Neural progenitor cell (in vitro differentiated cells): ENCODE measurements around the gene TIMP2. TPM values are rescaled to one million over a fixed set of nuclear protein-coding genes. Genes with fewer than 3 reads are reported as not detected.
A peak's percentile ranks its signal among the peaks of the same experiment; 100 is the strongest.
"Not testable (repeated sequence)": the region's sequence is repeated elsewhere in the genome, so short reads cannot be mapped to it uniquely, and the experiment has no call there.

Experiments
- DNase-seq: peaks from one replicate; pipeline ENCODE4 v3.0.0-alpha.2; 2016; ENCODE audit warnings: low spot score
- H2AFZ ChIP-seq: fragments of 200-600 bp; sonication (generic); replicated peaks from 2 replicates; pipeline ENCODE4 v1.6.1; 2016; ENCODE audit warnings: antibody characterized with exemption
- H3F3A ChIP-seq: fragments of 200-600 bp; sonication (generic); 2 replicates; pipeline ENCODE4 v1.6.1; 2016; ENCODE audit warnings: antibody characterized with exemption, low read depth
- H3K27ac ChIP-seq: fragments of 200-600 bp; sonication (generic); 2 replicates; pipeline ENCODE4 v1.5.1; 2016; ENCODE audit warnings: mild to moderate bottlenecking
- H3K27me3 ChIP-seq: fragments of 200-600 bp; sonication (generic); 2 replicates; pipeline ENCODE4 v1.6.1; 2016; ENCODE audit warnings: mild to moderate bottlenecking, moderate library complexity
- H3K36me3 ChIP-seq: fragments of 200-600 bp; sonication (generic); 2 replicates; pipeline ENCODE4 v1.5.1; 2016
- H3K4me1 ChIP-seq: fragments of 200-600 bp; sonication (generic); 2 replicates; pipeline ENCODE4 v1.6.1; 2016; ENCODE audit warnings: mixed run types
- H3K4me2 ChIP-seq: fragments of 200-600 bp; sonication (generic); 2 replicates; pipeline ENCODE4 v1.6.1; 2016
- H3K4me3 ChIP-seq: fragments of 200-600 bp; sonication (generic); 2 replicates; pipeline ENCODE4 v1.5.1; 2016
- H3K79me2 ChIP-seq: fragments of 200-600 bp; sonication (generic); 2 replicates; pipeline ENCODE4 v1.6.1; 2016; ENCODE audit warnings: low read depth
- H3K9ac ChIP-seq: fragments of 200-600 bp; sonication (generic); 2 replicates; pipeline ENCODE4 v1.6.1; 2016
- H3K9me3 ChIP-seq: fragments of 200-600 bp; sonication (generic); 2 replicates; pipeline ENCODE4 v1.5.1; 2016; ENCODE audit warnings: low read depth
- H4K20me1 ChIP-seq: fragments of 200-600 bp; sonication (generic); 2 replicates; pipeline ENCODE4 v1.6.1; 2016; ENCODE audit warnings: low read depth
- H3K27ac Mint-ChIP-seq: 3 replicates; pipeline ENCODE4 v1.8.0; 2021; ENCODE audit warnings: mixed read lengths
- H3K27me3 Mint-ChIP-seq: 2 replicates; pipeline ENCODE4 v1.8.0; 2022; ENCODE audit warnings: low read depth, mild to moderate bottlenecking, inconsistent platforms, moderate library complexity, mixed read lengths; ENCODE audit not compliant: insufficient read depth
- H3K36me3 Mint-ChIP-seq: 3 replicates; pipeline ENCODE4 v1.8.0; 2021; ENCODE audit warnings: mixed read lengths
- H3K4me1 Mint-ChIP-seq: 3 replicates; pipeline ENCODE4 v1.8.0; 2021; ENCODE audit warnings: mixed read lengths
- H3K4me3 Mint-ChIP-seq: 3 replicates; pipeline ENCODE4 v1.8.0; 2021; ENCODE audit warnings: mild to moderate bottlenecking, moderate library complexity, mixed read lengths
- H3K9me3 Mint-ChIP-seq: 3 replicates; pipeline ENCODE4 v1.8.0; 2020; ENCODE audit warnings: mixed read lengths
- CTCF ChIP-seq: fragments of 200-600 bp; sonication (generic); IDR thresholded peaks from 2 replicates; pipeline ENCODE4 v1.5.1; 2017; ENCODE audit warnings: antibody characterized with exemption, mild to moderate bottlenecking
- EZH2 ChIP-seq: fragments of 200-600 bp; sonication (generic); IDR thresholded peaks from 2 replicates; pipeline ENCODE4 v1.6.1; 2017; ENCODE audit warnings: antibody characterized with exemption, mild to moderate bottlenecking, moderate library complexity
- EZH2phosphoT487 ChIP-seq: fragments of 200-600 bp; sonication (generic); IDR thresholded peaks from 2 replicates; pipeline ENCODE4 v1.6.1; 2017; ENCODE audit warnings: antibody characterized with exemption
- total RNA-seq: library from RNA; depleted of rRNA; stranded (reverse); fragments of >200 nt; gene quantifications from 2 replicates; pipeline ENCODE4 v1.2.3, GENCODE V29; 2015; ENCODE audit warnings: low replicate concordance

Gene TIMP2
- total RNA-seq, 1 donor from 2014 or later, result 19.8 TPM

GRCh38 chr17:78879635-78880186 lies 45.5 kb downstream of the TIMP2 start:
- Histone ChIP-seq H3K27me3 (no peaks in the 10 kb centered on the region), H3F3A (peaks cover 18% of the 10 kb centered on the region), H3K4me1 (peaks cover 29% of the 10 kb centered on the region), H3K27ac (no peak overlapping the region), H3K9ac (no peak overlapping the region), H3K79me2 (peaks cover 28% of the 10 kb centered on the region), H3K4me3 (no peak overlapping the region), H3K36me3 (no peaks in the 10 kb centered on the region), H2AFZ (no peak overlapping the region), H3K4me2 (no peak overlapping the region), H3K9me3 (no peaks in the 10 kb centered on the region), H4K20me1 (peaks cover 21% of the 10 kb centered on the region)
- peak overlapping the region; percentile 64 for H3K4me3 Mint-ChIP-seq
- H3K27me3 Mint-ChIP-seq, result peaks cover 9% of the 10 kb centered on the region
- TF ChIP-seq CTCF (no peak), EZH2phosphoT487 (no peak), EZH2 (no peak)
- no peaks in the 10 kb centered on the region for H3K9me3 Mint-ChIP-seq
- H3K27ac Mint-ChIP-seq, result peak overlapping the region; percentile 73
- DNase-seq, result no peak
- H3K4me1 Mint-ChIP-seq, result peaks cover 61% of the 10 kb centered on the region
- H3K36me3 Mint-ChIP-seq, result peaks cover 9% of the 10 kb centered on the region

GRCh38 chr17:78878871-78879527 lies 46.2 kb downstream of the TIMP2 start:
- H3K27me3 ChIP-seq, result no peaks in the 10 kb centered on the region
- H3K4me1 Mint-ChIP-seq, result peaks cover 60% of the 10 kb centered on the region
- no peak overlapping the region for H3K4me2 ChIP-seq
- peaks cover 18% of the 10 kb centered on the region for H4K20me1 ChIP-seq
- TF ChIP-seq EZH2, result no peak
- no peak for TF ChIP-seq CTCF
- no peak for TF ChIP-seq EZH2phosphoT487
- no peak overlapping the region for H3K4me3 ChIP-seq
- H3K9ac ChIP-seq, result no peak overlapping the region
- peaks cover 9% of the 10 kb centered on the region for H3K36me3 Mint-ChIP-seq
- peaks cover 11% of the 10 kb centered on the region for H3F3A ChIP-seq
- H3K27me3 Mint-ChIP-seq, result peaks cover 9% of the 10 kb centered on the region
- peaks cover 26% of the 10 kb centered on the region for H3K4me1 ChIP-seq
- H3K9me3 Mint-ChIP-seq, result no peaks in the 10 kb centered on the region
- peak overlapping the region; percentile 77 for H3K27ac Mint-ChIP-seq
- H3K36me3 ChIP-seq, result no peaks in the 10 kb centered on the region
- H3K4me3 Mint-ChIP-seq, result no peak overlapping the region
- H3K9me3 ChIP-seq, result no peaks in the 10 kb centered on the region
- H3K79me2 ChIP-seq, result peaks cover 28% of the 10 kb centered on the region
- no peak overlapping the region for H3K27ac ChIP-seq
- H2AFZ ChIP-seq, result no peak overlapping the region
- DNase-seq, result no peak

GRCh38 chr17:78878261-78878660 lies 46.9 kb downstream of the TIMP2 start:
- H3K4me1 Mint-ChIP-seq, result peaks cover 59% of the 10 kb centered on the region
- peaks cover 26% of the 10 kb centered on the region for H3K4me1 ChIP-seq
- H4K20me1 ChIP-seq, result peaks cover 15% of the 10 kb centered on the region
- no peak overlapping the region for H2AFZ ChIP-seq
- H3K27ac ChIP-seq, result no peak overlapping the region
- H3F3A ChIP-seq, result peaks cover 4% of the 10 kb centered on the region
- no peak overlapping the region for H3K9ac ChIP-seq
- H3K4me3 ChIP-seq, result no peak overlapping the region
- H3K36me3 Mint-ChIP-seq, result peaks cover 12% of the 10 kb centered on the region
- peaks cover 28% of the 10 kb centered on the region for H3K79me2 ChIP-seq
- H3K4me3 Mint-ChIP-seq, result peak overlapping the region; percentile 33
- no peak overlapping the region for H3K27ac Mint-ChIP-seq
- H3K4me2 ChIP-seq, result no peak overlapping the region
- TF ChIP-seq EZH2phosphoT487 (no peak), CTCF (no peak), EZH2 (no peak)
- no peak for DNase-seq
- no peaks in the 10 kb centered on the region for H3K9me3 Mint-ChIP-seq
- no peaks in the 10 kb centered on the region for H3K36me3 ChIP-seq
- no peaks in the 10 kb centered on the region for H3K27me3 ChIP-seq
- H3K27me3 Mint-ChIP-seq, result peaks cover 7% of the 10 kb centered on the region
- H3K9me3 ChIP-seq, result no peaks in the 10 kb centered on the region

GRCh38 chr17:78876954-78877517 lies 48.2 kb downstream of the TIMP2 start:
- H3K4me1 Mint-ChIP-seq, result peaks cover 46% of the 10 kb centered on the region

More at GRCh38 chr17:78876954-78877517, 48.2 kb downstream of the TIMP2 start:
- H4K20me1 ChIP-seq, H3K27ac ChIP-seq, H3K27me3 ChIP-seq, H3K9me3 Mint-ChIP-seq, H3K9me3 ChIP-seq, H3K4me3 ChIP-seq, H3K27ac Mint-ChIP-seq, H3K9ac ChIP-seq, H3K4me3 Mint-ChIP-seq, H3K36me3 ChIP-seq, H3K27me3 Mint-ChIP-seq, H3F3A ChIP-seq, H3K4me2 ChIP-seq, DNase-seq, H2AFZ ChIP-seq: not testable (repeated sequence)
- peaks cover 12% of the 10 kb centered on the region for H3K36me3 Mint-ChIP-seq
- Histone ChIP-seq H3K4me1 (peaks cover 16% of the 10 kb centered on the region), H3K79me2 (peaks cover 18% of the 10 kb centered on the region)
